KMS-11 (cell line): ENCODE data around the gene CAMTA1.

Experiments
- H2AFZ ChIP-seq: fragments of 200-600 bp; sonication (generic); 2 replicates; pipeline ENCODE4 v1.6.1; 2016; ENCODE audit warnings: antibody characterized with exemption, mixed run types, low read depth
- H3K27ac ChIP-seq: fragments of 200-600 bp; sonication (generic); 2 replicates; pipeline ENCODE4 v1.6.1; 2016; ENCODE audit warnings: mild to moderate bottlenecking, mixed run types
- H3K27me3 ChIP-seq: fragments of 200-600 bp; sonication (generic); 2 replicates; pipeline ENCODE4 v1.6.1; 2017; ENCODE audit warnings: mild to moderate bottlenecking, low read depth, mixed run types, moderate library complexity; ENCODE audit not compliant: insufficient read depth
- H3K36me3 ChIP-seq: fragments of 200-600 bp; sonication (generic); 2 replicates; pipeline ENCODE4 v1.6.1; 2017; ENCODE audit warnings: mild to moderate bottlenecking, mixed run types; ENCODE audit not compliant: insufficient read depth
- H3K4me1 ChIP-seq: fragments of 200-600 bp; sonication (generic); 2 replicates; pipeline ENCODE4 v1.6.1; 2016; ENCODE audit warnings: mild to moderate bottlenecking, low read depth, mixed run types; ENCODE audit not compliant: poor library complexity, severe bottlenecking
- H3K4me2 ChIP-seq: fragments of 200-600 bp; sonication (generic); 2 replicates; pipeline ENCODE4 v1.7.0; 2016; ENCODE audit warnings: mild to moderate bottlenecking, mixed run types
- H3K4me3 ChIP-seq: fragments of 200-600 bp; sonication (generic); IDR thresholded peaks from 2 replicates; pipeline ENCODE4 v1.6.1; 2017; ENCODE audit warnings: low read depth, low read length, mixed read lengths; ENCODE audit not compliant: insufficient read depth
- H3K79me2 ChIP-seq: fragments of 200-600 bp; sonication (generic); 2 replicates; pipeline ENCODE4 v1.6.1; 2016; ENCODE audit warnings: low read depth, mixed run types; ENCODE audit not compliant: insufficient read depth
- H3K9ac ChIP-seq: fragments of 200-600 bp; sonication (generic); 2 replicates; pipeline ENCODE4 v1.6.1; 2016; ENCODE audit warnings: mild to moderate bottlenecking, mixed run types
- H4K20me1 ChIP-seq: fragments of 200-600 bp; sonication (generic); 2 replicates; pipeline ENCODE4 v1.6.1; 2016; ENCODE audit warnings: mild to moderate bottlenecking, mixed run types; ENCODE audit not compliant: insufficient read depth
- CTCF ChIP-seq: fragments of 200-600 bp; sonication (generic); conservative IDR thresholded peaks from 2 replicates; pipeline ENCODE4 v1.6.1; 2017; ENCODE audit warnings: low read depth, mild to moderate bottlenecking, antibody characterized with exemption, low read length, moderate library complexity, mixed read lengths

The CAMTA1 gene

GRCh38 chr1:7719468-7720094 lies 934.3 kb downstream of the CAMTA1 start:
- Histone ChIP-seq H3K36me3 (no peaks in the 10 kb centered on the region), H3K27me3 (no peaks in the 10 kb centered on the region), H3K27ac (no peak overlapping the region), H3K79me2 (no peaks in the 10 kb centered on the region), H3K9ac (no peak overlapping the region), H3K4me1 (no peaks in the 10 kb centered on the region), H3K4me3 (no peak overlapping the region), H2AFZ (no peak overlapping the region), H3K4me2 (no peak overlapping the region), H4K20me1 (no peaks in the 10 kb centered on the region)
- no peak for TF ChIP-seq CTCF

- no peak overlapping the region for H3K4me3 ChIP-seq
- H2AFZ ChIP-seq, result no peak overlapping the region
- no peak for TF ChIP-seq CTCF
- no peaks in the 10 kb centered on the region for H3K36me3 ChIP-seq
- H3K4me2 ChIP-seq, result no peak overlapping the region
- H3K27me3 ChIP-seq, result no peaks in the 10 kb centered on the region
- H4K20me1 ChIP-seq, result no peaks in the 10 kb centered on the region
- no peaks in the 10 kb centered on the region for H3K4me1 ChIP-seq
- H3K9ac ChIP-seq, result no peak overlapping the region
- no peak overlapping the region for H3K27ac ChIP-seq
- H3K79me2 ChIP-seq, result no peaks in the 10 kb centered on the region
Measured at GRCh38 chr1:7721940-7722669, 936.9 kb downstream of the CAMTA1 start.

- no peaks in the 10 kb centered on the region for H3K79me2 ChIP-seq
- no peaks in the 10 kb centered on the region for H3K27me3 ChIP-seq
- H3K9ac ChIP-seq, result no peak overlapping the region
- TF ChIP-seq CTCF, result no peak
- no peak overlapping the region for H3K4me2 ChIP-seq
- H4K20me1 ChIP-seq, result no peaks in the 10 kb centered on the region
- H3K36me3 ChIP-seq, result no peaks in the 10 kb centered on the region
- no peak overlapping the region for H2AFZ ChIP-seq
- no peak overlapping the region for H3K27ac ChIP-seq
- H3K4me1 ChIP-seq, result no peaks in the 10 kb centered on the region
- no peak overlapping the region for H3K4me3 ChIP-seq
Measured at GRCh38 chr1:7722670-7723012, 937.4 kb downstream of the CAMTA1 start.

- no peak overlapping the region for H3K4me3 ChIP-seq
- no peak for TF ChIP-seq CTCF
- no peaks in the 10 kb centered on the region for H3K27me3 ChIP-seq
- no peaks in the 10 kb centered on the region for H3K36me3 ChIP-seq
- H3K79me2 ChIP-seq, result no peaks in the 10 kb centered on the region
- no peaks in the 10 kb centered on the region for H4K20me1 ChIP-seq
- no peak overlapping the region for H3K27ac ChIP-seq
- H3K4me2 ChIP-seq, result no peak overlapping the region
- no peaks in the 10 kb centered on the region for H3K4me1 ChIP-seq
- no peak overlapping the region for H2AFZ ChIP-seq
- H3K9ac ChIP-seq, result no peak overlapping the region
Measured at GRCh38 chr1:7726623-7727022, 941.4 kb downstream of the CAMTA1 start.
